IMR-90 (cell line): ENCODE measurements around the gene MAPK1. TPM values are rescaled to one million over a fixed set of nuclear protein-coding genes. Genes with fewer than 3 reads are reported as not detected.

ENCODE experiments used
- ATAC-seq: fragments of 200-7000 bp; cut with Tn5 transposase; 2 replicates; pipeline ENCODE4 v1.9.1; 2020; ENCODE audit warnings: low read depth, mild to moderate bottlenecking, moderate library complexity
- BruUV-seq: library from RNA; stranded (reverse); fragments of 400-500 nt; replicated peaks from 2 replicates; lab custom pipeline; 2021; lab: Mats Ljungman, UMichigan
- CTCF ChIA-PET: fragments of 300-600 bp; formaldehyde crosslinking; extraction: SDS; loops from one replicate; lab custom pipeline; 2021; ENCODE audit warnings: antibody characterized with exemption; lab: Yijun Ruan, JAX
- POLR2A ChIA-PET: fragments of 300-600 bp; sonication (Branson Sonifier 250); formaldehyde crosslinking; loops from one replicate; lab custom pipeline; 2022; ENCODE audit warnings: antibody characterized with exemption; ENCODE audit not compliant: unreplicated experiment; lab: Charles Lee
- DNase-seq: peaks from one replicate; pipeline ENCODE4 v3.0.0; 2013
- H2AFZ ChIP-seq: replicated peaks from 2 replicates; pipeline ENCODE3; 2013; ENCODE audit warnings: low read length, mild to moderate bottlenecking; ENCODE audit not compliant: poor library complexity
- H2AK5ac ChIP-seq: 2 replicates; pipeline ENCODE4 v1.6.1; 2013; ENCODE audit warnings: low read depth, low read length, inconsistent platforms
- H2AK9ac ChIP-seq: replicated peaks from 2 replicates; pipeline ENCODE3; 2013; ENCODE audit warnings: mild to moderate bottlenecking, low read depth, low read length, moderate library complexity; ENCODE audit not compliant: poor library complexity
- H2BK120ac ChIP-seq: 2 replicates; pipeline ENCODE4 v1.6.1; 2013; ENCODE audit warnings: low read depth, low read length, inconsistent platforms
- H2BK15ac ChIP-seq: 3 replicates; pipeline ENCODE4 v1.6.1; 2013; ENCODE audit warnings: low read depth, low read length, inconsistent platforms
- H2BK20ac ChIP-seq: 2 replicates; pipeline ENCODE4 v1.6.1; 2013; ENCODE audit warnings: low read depth, mild to moderate bottlenecking, inconsistent platforms, low read length, moderate library complexity
- H2BK5ac ChIP-seq: 2 replicates; pipeline ENCODE4 v1.6.1; 2013; ENCODE audit warnings: mild to moderate bottlenecking, low read depth, low read length, inconsistent platforms; ENCODE audit not compliant: poor library complexity, severe bottlenecking
- H3K14ac ChIP-seq: replicated peaks from 2 replicates; pipeline ENCODE4 v1.6.1; 2013; ENCODE audit warnings: low read depth, low read length, inconsistent platforms
- H3K18ac ChIP-seq: 2 replicates; pipeline ENCODE4 v1.6.1; 2013; ENCODE audit warnings: low read depth, low read length, control low read depth
- H3K23ac ChIP-seq: 2 replicates; pipeline ENCODE4 v1.6.1; 2013; ENCODE audit warnings: low read depth, low read length, inconsistent platforms
- H3K27ac ChIP-seq: 2 replicates; pipeline ENCODE4 v1.5.1; 2013; ENCODE audit warnings: mild to moderate bottlenecking, control low read depth, low read length; ENCODE audit not compliant: insufficient read depth
- H3K27me3 ChIP-seq: 2 replicates; pipeline ENCODE4 v1.6.1; 2013; ENCODE audit warnings: low read length; ENCODE audit not compliant: control insufficient read depth, insufficient read depth
- H3K36me3 ChIP-seq: 2 replicates; pipeline ENCODE4 v1.6.1; 2013; ENCODE audit warnings: low read length, mixed read lengths; ENCODE audit not compliant: control insufficient read depth, insufficient read depth
- H3K4ac ChIP-seq: 2 replicates; pipeline ENCODE4 v1.6.1; 2013; ENCODE audit warnings: low read depth, low read length, inconsistent platforms
- H3K4me1 ChIP-seq: 2 replicates; pipeline ENCODE4 v1.6.1; 2013; ENCODE audit warnings: low read length, mixed read lengths; ENCODE audit not compliant: control insufficient read depth, insufficient read depth
- H3K4me2 ChIP-seq: 2 replicates; pipeline ENCODE4 v1.6.1; 2013; ENCODE audit warnings: low read depth, mild to moderate bottlenecking, control low read depth, low read length, moderate library complexity
- H3K4me3 ChIP-seq: 2 replicates; pipeline ENCODE4 v1.5.1; 2013; ENCODE audit warnings: low read depth, mild to moderate bottlenecking, control low read depth, low read length, moderate library complexity; ENCODE audit not compliant: insufficient read depth
- H3K56ac ChIP-seq: 2 replicates; pipeline ENCODE4 v1.6.1; 2013; ENCODE audit warnings: low read length, inconsistent platforms; ENCODE audit not compliant: insufficient read depth; ENCODE audit errors: extremely low read depth
- H3K79me1 ChIP-seq, 2 experiments: 2 replicates each; pipeline ENCODE4 v1.6.1; 2013; ENCODE audit warnings: low read length in 2 of 2, inconsistent platforms in 1 of 2, low read depth in 1 of 2
- H3K9ac ChIP-seq: 2 replicates; pipeline ENCODE4 v1.6.1; 2013; ENCODE audit warnings: low read depth, low read length, control low read depth
- H3K9me1 ChIP-seq: 2 replicates; pipeline ENCODE4 v1.6.1; 2013; ENCODE audit warnings: low read length, inconsistent platforms; ENCODE audit not compliant: insufficient read depth
- H3K9me3 ChIP-seq: 2 replicates; pipeline ENCODE4 v1.6.1; 2013; ENCODE audit warnings: low read length; ENCODE audit not compliant: control insufficient read depth, insufficient read depth
- H4K20me1 ChIP-seq: 2 replicates; pipeline ENCODE4 v1.6.1; 2013; ENCODE audit warnings: low read length, inconsistent platforms; ENCODE audit not compliant: insufficient read depth
- H4K5ac ChIP-seq: 2 replicates; pipeline ENCODE4 v1.6.1; 2013; ENCODE audit warnings: mild to moderate bottlenecking, low read depth, low read length, control low read depth
- H4K8ac ChIP-seq, 2 experiments: 2 replicates each; pipeline ENCODE4 v1.6.1; 2013; ENCODE audit warnings: low read depth in 2 of 2, low read length in 2 of 2, control low read depth in 1 of 2, inconsistent platforms in 1 of 2
- H4K91ac ChIP-seq: 2 replicates; pipeline ENCODE4 v1.6.1; 2013; ENCODE audit warnings: low read depth, low read length, inconsistent platforms; ENCODE audit not compliant: insufficient read depth
- BHLHE40 ChIP-seq: fragments of 150-350 bp; IDR thresholded peaks from 2 replicates; pipeline ENCODE4 v1.6.1; 2016; ENCODE audit warnings: mild to moderate bottlenecking, low read depth, low read length
- CEBPB ChIP-seq: IDR thresholded peaks from 2 replicates; pipeline ENCODE4 v1.6.1; 2012; ENCODE audit warnings: low read depth, low read length, improper control_type of control experiment
- CHD1 ChIP-seq: IDR thresholded peaks from 2 replicates; pipeline ENCODE4 v1.6.1; 2012; ENCODE audit warnings: low read depth, low read length, improper control_type of control experiment
- FOS ChIP-seq: fragments of 150-350 bp; IDR thresholded peaks from 2 replicates; pipeline ENCODE4 v1.6.1; 2016; ENCODE audit warnings: low read depth, low read length
- MAFK ChIP-seq: IDR thresholded peaks from 2 replicates; pipeline ENCODE4 v1.6.1; 2012; ENCODE audit warnings: low read depth, low read length, improper control_type of control experiment
- MAZ ChIP-seq: IDR thresholded peaks from 2 replicates; pipeline ENCODE4 v1.6.1; 2012; ENCODE audit warnings: low read depth, mild to moderate bottlenecking, low read length, improper control_type of control experiment, moderate library complexity, borderline replicate concordance
- MXI1 ChIP-seq: IDR thresholded peaks from 2 replicates; pipeline ENCODE4 v1.6.1; 2012; ENCODE audit warnings: low read depth, mild to moderate bottlenecking, low read length, moderate library complexity, borderline replicate concordance
- POLR2A ChIP-seq: IDR thresholded peaks from 2 replicates; pipeline ENCODE4 v1.6.1; 2012; ENCODE audit warnings: mild to moderate bottlenecking, low read depth, low read length
- RAD21 ChIP-seq: IDR thresholded peaks from 2 replicates; pipeline ENCODE4 v1.6.1; 2012; ENCODE audit warnings: low read length, improper control_type of control experiment
- RCOR1 ChIP-seq: IDR thresholded peaks from 2 replicates; pipeline ENCODE4 v1.6.1; 2012; ENCODE audit warnings: mild to moderate bottlenecking, low read length, improper control_type of control experiment; ENCODE audit not compliant: insufficient replicate concordance
- RFX5 ChIP-seq: IDR thresholded peaks from 2 replicates; pipeline ENCODE4 v1.8.0; 2012; ENCODE audit warnings: low read depth, mild to moderate bottlenecking, low read length, moderate library complexity
- SMC3 ChIP-seq: fragments of 150-350 bp; IDR thresholded peaks from 2 replicates; pipeline ENCODE4 v1.6.1; 2016; ENCODE audit warnings: low read depth, mild to moderate bottlenecking, antibody characterized with exemption, low read length, moderate library complexity
- WGBS, 2 experiments: methylation state at CpG; one replicate each; pipeline versions ENCODE4 v1.1.5 to v1.1.7; 2013; ENCODE audit warnings: missing lambda C conversion rate in 2 of 2; ENCODE audit not compliant: insufficient read length in 1 of 2; ENCODE audit errors: extremely low coverage in 2 of 2; 5-methylcytosine and 5-hydroxymethylcytosine counted together
- dilution Hi-C: fragments of 300-500 bp; cut with HindIII; formaldehyde crosslinking; loops from one replicate; pipeline ENCODE4 v1.14.3; 2018; ENCODE audit warnings: low sequenced_read_pairs; ENCODE audit not compliant: unreplicated experiment
- in situ Hi-C: fragments of 300-500 bp; cut with MboI; formaldehyde crosslinking; loops from 3 replicates; pipeline ENCODE4 v1.14.3; 2019; ENCODE audit warnings: low sequenced_read_pairs, inconsistent platforms, mixed read lengths
- intact Hi-C: fragments of 100-400 bp; cut with micrococcal nuclease; formaldehyde crosslinking; loops from 2 replicates; pipeline ENCODE4 v1.10.0; 2022
- polyA plus RNA-seq, 3 experiments: library from polyadenylated mRNA; depleted of rRNA; stranded (reverse); fragments of >200 nt; gene quantifications; 2 replicates each; pipeline ENCODE4 v1.2.3, GENCODE V29; 2012; ENCODE audit warnings: low replicate concordance in 1 of 3
- total RNA-seq: library from RNA; depleted of rRNA; stranded (reverse); fragments of >200 nt; gene quantifications from 2 replicates; pipeline ENCODE4 v1.2.3, GENCODE V29; 2012

Gene MAPK1
- total and polyA plus RNA-seq, 2 of the 4 experiments (the other 2 are of a cell fraction) = 41.0 to 51.3 TPM

- no peak overlapping the region for H3K4me2 ChIP-seq
- no peaks in the 10 kb centered on the region for H3K27me3 ChIP-seq
- no peak overlapping the region for H3K23ac ChIP-seq
- 0 out of 2 replicates have a peak overlapping the region, but pooled peaks have one; percentile 17 for H2AK5ac ChIP-seq
- no peak overlapping the region for H4K91ac ChIP-seq
- DNase-seq (no peak), ATAC-seq (no peak)
- H3K4me3 ChIP-seq = no peak overlapping the region
- H3K79me1 ChIP-seq = no peaks in the 10 kb centered on the region
- POLR2A ChIA-PET = interaction anchor here (0.6 kb wide), 1 partner anchor 21 kb away, joined by 12 read pairs; no protein-coding TSS in a partner anchor
- no peak for TF ChIP-seq RFX5
- no peak for TF ChIP-seq CHD1
- no peak for TF ChIP-seq MAZ
- TF ChIP-seq RCOR1 = no peak
- no peak for TF ChIP-seq FOS
- no peak for TF ChIP-seq MAFK
- no peak for TF ChIP-seq CEBPB
- no peak for TF ChIP-seq RAD21
- TF ChIP-seq BHLHE40 = no peak
- no peak for TF ChIP-seq POLR2A
- TF ChIP-seq MXI1 = no peak
- TF ChIP-seq SMC3 = no peak
- H3K56ac ChIP-seq = no peak overlapping the region
- no peak overlapping the region for H2AFZ ChIP-seq
- no peak overlapping the region for H4K5ac ChIP-seq
- 0 out of 2 replicates have a peak, but pooled peaks cover 5% of the 10 kb centered on the region for H3K9me1 ChIP-seq
- H3K36me3 ChIP-seq = no peaks in the 10 kb centered on the region
- H3K9me3 ChIP-seq = no peaks in the 10 kb centered on the region
- intact Hi-C loops = no loop called here
- no peak overlapping the region for H2BK120ac ChIP-seq
- H3K4me1 ChIP-seq = peaks cover 8% of the 10 kb centered on the region
- BruUV-seq = no TSS peak
- H2BK15ac ChIP-seq = no peak overlapping the region
- WGBS, 2 experiments = no CpG with 5 or more reads among the region's 4 CpGs
- H4K8ac ChIP-seq = no peak overlapping the region
- H3K27ac ChIP-seq = no peak overlapping the region
- CTCF ChIA-PET = no interaction called here
- no peak overlapping the region for H2AK9ac ChIP-seq
- dilution Hi-C loops = no loop called here
- no peak overlapping the region for H3K14ac ChIP-seq
- no peaks in the 10 kb centered on the region for H4K20me1 ChIP-seq
- H3K9ac ChIP-seq = no peak overlapping the region
- no peak overlapping the region for H3K4ac ChIP-seq
- H3K18ac ChIP-seq = no peak overlapping the region
- in situ Hi-C loops = no loop called here
- no peak overlapping the region for H2BK20ac ChIP-seq
- no peak overlapping the region for H2BK5ac ChIP-seq
Observed at GRCh38 chr22:21719024-21719423, 148.4 kb downstream of the MAPK1 start.
